K562 (cell line): ENCODE data around the gene TJP2.

Experiments
- SMAD1 ChIP-seq: fragments of 150-350 bp; IDR thresholded peaks from 2 replicates; pipeline ENCODE4 v1.6.1; 2014; ENCODE audit warnings: low read length, low read depth; ENCODE audit not compliant: partially characterized antibody
- TF ChIP-seq, protein P1 (sequence below): sonication (generic); IDR thresholded peaks from 2 replicates; pipeline ENCODE4 v1.6.1; 2016

DNA sequence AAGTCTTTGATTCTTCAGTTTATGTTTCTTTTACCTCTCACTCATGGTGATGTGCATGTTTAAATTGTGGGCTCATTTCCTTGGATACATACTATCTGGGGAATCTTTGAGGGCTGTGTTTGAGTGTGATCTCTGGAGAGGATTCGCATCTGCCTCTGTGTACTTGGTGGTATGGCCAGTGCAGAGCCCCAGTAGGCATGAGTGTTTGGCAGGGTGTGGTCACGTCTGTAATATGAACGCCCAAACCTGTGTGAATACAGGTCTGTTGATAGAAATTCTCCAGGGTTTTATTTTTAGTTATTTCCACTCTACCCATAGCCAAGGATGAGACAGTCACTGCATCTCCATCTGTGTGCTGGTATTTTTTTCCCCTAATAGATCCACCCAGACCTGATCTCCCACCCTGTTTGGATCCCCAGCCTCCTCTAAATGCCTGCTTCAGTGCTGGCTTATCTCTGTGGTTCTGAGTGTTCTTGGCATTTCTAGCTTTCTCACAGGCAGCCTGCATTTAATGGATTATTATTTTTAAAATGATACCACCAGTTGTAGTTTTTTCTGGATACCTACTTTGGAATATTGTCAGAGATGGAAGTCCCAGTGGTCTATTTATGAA, 37.5 kb downstream of the TJP2 start:
- no peak for TF ChIP-seq SMAD1
- TF ChIP-seq, protein P1, sequence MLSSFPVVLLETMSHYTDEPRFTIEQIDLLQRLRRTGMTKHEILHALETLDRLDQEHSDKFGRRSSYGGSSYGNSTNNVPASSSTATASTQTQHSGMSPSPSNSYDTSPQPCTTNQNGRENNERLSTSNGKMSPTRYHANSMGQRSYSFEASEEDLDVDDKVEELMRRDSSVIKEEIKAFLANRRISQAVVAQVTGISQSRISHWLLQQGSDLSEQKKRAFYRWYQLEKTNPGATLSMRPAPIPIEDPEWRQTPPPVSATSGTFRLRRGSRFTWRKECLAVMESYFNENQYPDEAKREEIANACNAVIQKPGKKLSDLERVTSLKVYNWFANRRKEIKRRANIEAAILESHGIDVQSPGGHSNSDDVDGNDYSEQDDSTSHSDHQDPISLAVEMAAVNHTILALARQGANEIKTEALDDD = no peak
